Ectodermal cell (in vitro differentiated cells): Measurements from ENCODE around the gene TIAL1.

ENCODE experiments used
- H3K27ac ChIP-seq: 2 replicates; pipeline ENCODE4 v1.7.0; 2013; ENCODE audit warnings: mild to moderate bottlenecking, low read depth, low read length; ENCODE audit not compliant: insufficient read depth, poor library complexity, severe bottlenecking
- H3K27me3 ChIP-seq: 2 replicates; pipeline ENCODE4 v1.7.0; 2013; ENCODE audit warnings: mild to moderate bottlenecking, low read length; ENCODE audit not compliant: insufficient read depth, control insufficient read depth, poor library complexity, severe bottlenecking
- H3K36me3 ChIP-seq: one replicate; pipeline ENCODE4 v1.7.0; 2013; ENCODE audit warnings: low read length; ENCODE audit not compliant: control insufficient read depth, insufficient read depth
- H3K4me1 ChIP-seq: one replicate; pipeline ENCODE4 v1.7.0; 2013; ENCODE audit warnings: low read length; ENCODE audit not compliant: control insufficient read depth, insufficient read depth
- H3K4me3 ChIP-seq: 2 replicates; pipeline ENCODE4 v1.7.0; 2013; ENCODE audit warnings: low read depth, low read length, control low read depth; ENCODE audit not compliant: insufficient read depth
- H3K9me3 ChIP-seq: 2 replicates; pipeline ENCODE4 v1.7.0; 2013; ENCODE audit warnings: mild to moderate bottlenecking, low read length, moderate library complexity; ENCODE audit not compliant: control insufficient read depth
- WGBS, 2 experiments: methylation state at CpG; one replicate each; pipeline ENCODE4 v1.1.7; 2013; ENCODE audit warnings: missing lambda C conversion rate in 2 of 2; 5-methylcytosine and 5-hydroxymethylcytosine counted together

TIAL1 gene

DNA sequence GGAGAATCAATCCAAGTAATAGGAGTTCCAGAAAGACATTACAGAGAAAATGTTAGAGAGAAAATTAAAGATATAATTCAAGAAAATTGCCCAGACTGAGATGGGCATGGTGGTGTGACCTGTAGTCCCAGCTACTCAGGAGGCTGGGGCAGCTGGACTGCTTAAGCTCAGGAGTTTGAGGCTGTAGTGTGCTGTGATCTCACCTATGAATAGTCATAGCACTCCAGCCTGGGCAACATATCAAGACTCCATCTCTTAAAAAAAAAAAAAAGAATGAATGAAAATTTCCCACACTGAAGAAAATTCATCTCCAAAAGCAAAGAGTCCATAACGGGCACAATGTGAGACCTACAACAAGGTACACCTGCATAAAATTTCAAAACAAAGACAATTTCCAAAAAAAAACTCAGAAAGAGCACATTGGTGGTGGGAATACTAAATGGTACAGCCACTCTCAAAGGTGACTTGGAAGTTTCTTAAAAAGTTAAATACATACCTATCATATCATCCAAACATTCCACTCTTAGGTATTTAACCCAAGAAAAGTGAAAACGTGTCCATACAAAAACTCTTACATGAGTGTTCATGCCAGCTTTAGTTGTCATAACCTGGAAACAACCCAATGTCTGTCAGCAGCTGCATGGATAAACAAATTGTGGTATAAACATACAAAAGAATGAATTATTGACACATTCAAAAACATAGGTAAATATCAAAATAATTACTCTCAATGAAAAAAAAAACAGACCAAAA, 47.3 kb downstream of the TIAL1 start:
- H3K27me3 ChIP-seq = peaks cover 1% of the 10 kb centered on the region
- H3K4me3 ChIP-seq = no peak overlapping the region
- no peaks in the 10 kb centered on the region for H3K36me3 ChIP-seq
- no peak overlapping the region for H3K27ac ChIP-seq
- H3K4me1 ChIP-seq = peaks cover 1% of the 10 kb centered on the region
- 83 to 92% methylated on average over 1 to 2 of the region's 2 CpGs for WGBS, 2 experiments
- H3K9me3 ChIP-seq = no peaks in the 10 kb centered on the region

DNA sequence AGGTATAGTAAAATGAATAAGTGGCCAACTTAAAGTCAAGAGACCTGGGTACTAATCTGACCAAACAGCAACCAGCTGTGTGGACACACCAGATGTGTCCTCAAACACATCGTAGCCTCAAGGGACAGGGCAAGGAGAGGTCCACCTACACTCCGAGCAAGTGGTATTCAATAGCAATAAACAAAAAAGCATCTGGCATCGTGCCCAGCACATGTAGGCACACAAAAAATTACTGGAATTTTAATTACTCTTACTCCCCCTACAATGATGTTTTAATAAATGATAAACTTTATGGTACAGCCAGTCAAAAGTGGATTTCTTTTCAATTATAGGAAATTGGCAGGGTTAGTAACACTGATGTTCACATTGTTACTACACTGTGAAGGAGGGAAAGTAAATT, 50.8 kb downstream of the TIAL1 start:
- no peaks in the 10 kb centered on the region for H3K36me3 ChIP-seq
- H3K4me1 ChIP-seq = peaks cover 12% of the 10 kb centered on the region
- no peaks in the 10 kb centered on the region for H3K9me3 ChIP-seq
- 96 to 97% methylated on average over 3 of the region's 3 CpGs for WGBS, 2 experiments
- H3K27ac ChIP-seq = no peak overlapping the region
- peaks cover 35% of the 10 kb centered on the region for H3K27me3 ChIP-seq
- no peak overlapping the region for H3K4me3 ChIP-seq

DNA sequence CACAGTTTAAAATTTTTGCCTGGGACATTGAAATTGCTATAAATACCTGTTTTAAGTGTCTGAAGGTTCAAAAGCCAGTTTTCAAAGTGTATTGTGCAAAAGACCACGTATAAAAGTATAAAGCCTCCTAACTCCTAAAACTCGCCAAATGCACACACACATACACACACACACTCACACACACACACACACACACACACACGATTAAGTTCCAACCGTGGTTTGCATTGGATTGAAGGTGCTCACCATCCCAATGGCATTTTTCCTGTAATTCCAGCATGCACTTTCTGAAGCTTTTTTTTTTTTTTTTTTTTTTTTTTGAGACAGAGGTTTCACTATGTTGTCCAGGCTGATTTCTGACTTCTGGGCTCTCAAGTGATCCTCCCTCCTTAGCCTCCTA, 51.5 kb downstream of the TIAL1 start:
- H3K9me3 ChIP-seq = no peaks in the 10 kb centered on the region
- H3K27ac ChIP-seq = no peak overlapping the region
- no peaks in the 10 kb centered on the region for H3K36me3 ChIP-seq
- peaks cover 42% of the 10 kb centered on the region for H3K27me3 ChIP-seq
- H3K4me1 ChIP-seq = peaks cover 12% of the 10 kb centered on the region
- H3K4me3 ChIP-seq = no peak overlapping the region
- 60 to 68% methylated on average over 4 of the region's 4 CpGs for WGBS, 2 experiments

DNA sequence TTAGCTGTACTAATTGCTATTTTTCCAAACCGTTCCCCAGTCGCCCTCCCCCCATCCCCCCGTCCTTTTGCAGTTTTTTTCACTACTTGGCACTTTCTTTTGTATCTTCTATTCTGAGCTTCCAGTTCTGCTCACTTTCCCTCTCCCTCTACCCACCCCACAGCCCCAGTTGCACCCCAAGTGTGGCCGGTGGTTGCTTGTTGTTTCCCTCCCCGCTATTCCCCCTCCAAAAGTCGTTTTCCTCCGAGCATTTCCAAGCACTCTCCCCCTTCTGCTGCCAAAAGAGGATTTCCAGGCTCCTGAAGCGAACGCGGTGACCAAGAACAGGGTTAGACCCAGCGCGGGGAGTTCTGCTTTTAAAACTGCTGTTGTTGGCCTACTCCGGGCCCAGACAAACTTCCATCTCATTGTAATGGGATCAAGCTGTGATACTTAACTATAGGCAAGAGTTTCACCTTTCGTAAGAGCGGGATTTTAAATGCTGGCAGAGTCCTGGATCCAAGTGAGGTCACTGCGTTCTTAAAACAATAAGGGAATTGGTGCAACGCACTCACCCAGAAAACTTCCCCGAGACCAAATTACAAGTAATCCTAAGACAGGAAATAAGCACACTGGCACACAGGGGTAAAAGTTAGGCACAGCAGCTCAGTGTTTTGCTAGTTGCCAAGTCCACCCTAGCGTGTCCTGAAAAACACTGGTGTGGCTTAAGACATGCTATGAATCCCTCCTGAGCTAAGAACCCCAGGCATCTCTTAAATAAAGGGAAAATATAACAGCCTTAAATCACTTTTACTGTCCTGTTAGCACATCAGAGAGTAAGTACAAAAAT, 52.7 kb downstream of the TIAL1 start:
- peaks cover 55% of the 10 kb centered on the region for H3K27me3 ChIP-seq

DNA sequence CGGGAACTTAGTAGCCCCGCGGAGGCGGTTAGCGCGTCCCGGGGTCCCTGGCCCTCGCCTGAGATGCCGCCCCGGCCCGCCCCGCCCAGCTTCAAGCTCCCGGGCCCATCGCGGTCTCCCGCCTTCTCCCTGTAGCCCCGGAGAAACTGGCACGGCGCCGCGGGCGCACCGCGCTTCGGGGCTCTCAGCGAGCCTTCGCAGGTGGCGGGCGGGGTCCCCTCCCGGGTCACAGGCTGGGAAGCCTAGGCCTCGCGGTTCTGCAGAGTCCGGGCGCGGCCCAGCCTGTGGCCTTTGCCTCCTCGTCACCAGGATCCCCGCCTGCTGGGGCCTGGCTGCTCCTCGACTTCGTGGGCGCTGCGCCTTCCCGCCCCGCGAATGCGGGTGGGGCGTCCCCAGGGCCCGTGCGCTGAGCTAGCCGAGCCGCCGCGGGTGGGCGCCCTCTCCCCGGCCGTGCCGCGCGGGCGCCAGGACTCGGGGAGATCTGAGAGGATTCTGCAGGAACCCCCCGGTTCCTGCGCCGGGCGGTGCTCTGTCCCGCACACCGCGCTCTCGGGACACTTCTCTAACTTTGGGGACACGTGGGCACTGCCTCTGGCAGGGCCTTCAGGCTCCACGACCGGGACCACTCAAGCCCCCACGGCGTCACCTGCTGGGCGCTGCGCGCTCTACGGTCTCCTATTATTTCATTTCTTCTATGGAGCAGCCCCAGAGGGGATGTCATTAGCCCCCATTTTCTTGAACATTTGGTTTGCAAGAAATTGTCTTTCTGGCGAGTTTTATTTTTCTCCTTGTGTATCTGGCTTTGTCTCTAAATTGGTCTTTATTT, 53.6 kb downstream of the TIAL1 start:
- peak overlapping the region; percentile 45 for H3K4me3 ChIP-seq
- no peaks in the 10 kb centered on the region for H3K9me3 ChIP-seq
- 1% methylated on average over 78 of the region's 78 CpGs for WGBS, 2 experiments
- H3K27me3 ChIP-seq = peaks cover 60% of the 10 kb centered on the region
- peaks cover 20% of the 10 kb centered on the region for H3K4me1 ChIP-seq
- no peaks in the 10 kb centered on the region for H3K36me3 ChIP-seq
- no peak overlapping the region for H3K27ac ChIP-seq

More for the DNA sequence above, 52.7 kb downstream of the TIAL1 start:
- WGBS, 2 experiments = 6% methylated on average over 19 of the region's 19 CpGs
- no peaks in the 10 kb centered on the region for H3K9me3 ChIP-seq
- H3K27ac ChIP-seq = no peak overlapping the region
- H3K4me1 ChIP-seq = peaks cover 12% of the 10 kb centered on the region
- H3K36me3 ChIP-seq = no peaks in the 10 kb centered on the region
- H3K4me3 ChIP-seq = peak overlapping the region; percentile 45

DNA sequence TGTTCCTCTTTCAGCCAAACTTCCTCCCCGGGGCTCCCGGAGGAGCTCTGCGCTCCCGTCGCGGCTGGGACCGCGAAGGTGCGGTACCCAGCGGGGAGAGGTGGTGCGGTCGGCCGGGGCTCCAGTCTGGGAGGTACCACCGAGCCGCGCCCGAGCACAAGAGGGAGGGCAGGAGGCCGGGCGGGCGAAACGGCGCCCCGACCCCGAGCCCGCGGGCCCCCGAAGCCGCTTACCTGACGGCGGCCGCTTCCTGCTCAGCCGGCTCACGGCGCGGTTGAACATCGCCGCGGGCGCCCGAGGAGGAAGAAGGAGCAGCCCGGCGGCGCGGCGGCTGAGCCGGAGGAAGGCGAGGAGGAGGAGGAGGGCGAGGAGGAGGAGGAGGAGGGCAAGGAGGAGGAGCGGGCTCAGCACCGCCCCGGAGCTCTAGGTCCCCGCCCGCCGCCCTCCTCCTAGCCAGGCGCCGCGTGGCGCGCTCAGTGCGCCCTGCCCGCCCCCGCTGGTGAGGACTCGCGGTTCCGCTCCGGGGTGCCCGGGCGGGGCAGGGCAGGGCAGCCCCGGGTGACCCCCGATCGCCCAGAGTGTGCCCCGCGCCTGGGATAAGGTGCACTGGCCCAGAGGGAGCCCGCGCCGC, 54.3 kb downstream of the TIAL1 start, which contains the start of gene RGS10:
TSS of gene RGS10 (minus strand) at position 363 of the 631 bp plus-strand sequence. CDS start at position 282, 81 bp downstream.
- no peak within 1 kb of the TSS for H3K27ac ChIP-seq
- WGBS, 2 experiments = 0 to 1% methylated on average over 76 of the region's 76 CpGs
- H3K9me3 ChIP-seq = no peaks in the 10 kb centered on the region
- peak within 1 kb of the TSS; percentile 45 for H3K4me3 ChIP-seq
- H3K4me1 ChIP-seq = peaks cover 23% of the 10 kb centered on the region
- H3K27me3 ChIP-seq = peaks cover 60% of the 10 kb centered on the region
- no peaks in the 10 kb centered on the region for H3K36me3 ChIP-seq

DNA sequence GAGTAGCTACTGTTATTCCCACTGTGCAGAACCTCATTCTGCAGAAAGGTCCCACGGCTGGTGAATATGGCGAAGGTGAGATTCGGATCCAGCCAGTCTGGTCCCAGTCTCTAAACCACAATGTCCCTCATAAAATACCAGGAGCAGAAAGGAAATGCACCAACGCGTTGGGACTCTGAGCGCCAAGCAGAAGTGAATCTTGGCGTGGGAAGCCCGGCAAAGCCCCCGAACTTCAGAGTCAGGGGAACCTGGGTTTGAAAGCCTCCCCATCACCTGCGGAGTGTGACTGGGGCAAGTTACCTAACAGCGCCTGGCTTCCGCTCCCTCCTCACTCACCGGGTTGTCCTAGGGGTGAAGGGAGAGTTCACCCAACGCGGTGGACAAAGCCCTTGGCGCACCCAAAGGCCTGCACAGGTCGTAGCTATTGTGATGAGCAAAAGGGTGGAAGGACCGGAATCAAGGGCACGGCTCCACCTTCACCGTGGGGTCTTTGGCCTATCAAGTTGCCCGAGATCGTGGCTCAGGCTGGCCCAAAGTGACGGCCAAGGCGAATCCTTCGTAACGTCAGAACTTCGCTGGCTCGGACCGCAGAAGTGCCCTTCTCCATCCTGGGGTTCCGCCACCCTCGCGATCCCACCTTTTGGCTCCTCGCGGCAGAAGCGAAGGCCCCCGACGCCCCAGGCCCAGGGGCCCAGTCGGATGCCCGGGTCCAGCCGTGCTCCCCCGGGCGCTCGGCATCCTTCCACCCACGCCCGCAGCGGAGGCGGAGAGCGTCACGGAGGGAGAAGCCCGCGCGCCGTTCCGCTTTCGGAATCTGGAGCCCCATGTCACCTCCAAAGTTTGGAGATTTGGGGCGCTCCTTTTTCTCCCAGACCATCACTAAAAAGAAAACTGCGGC, 55.1 kb downstream of the TIAL1 start:
- Histone ChIP-seq H3K4me1 (peaks cover 24% of the 10 kb centered on the region), H3K27me3 (peaks cover 60% of the 10 kb centered on the region), H3K4me3 (peak overlapping the region; percentile 45), H3K9me3 (no peaks in the 10 kb centered on the region), H3K27ac (no peak overlapping the region), H3K36me3 (no peaks in the 10 kb centered on the region)
- WGBS, 2 experiments = 12 to 14% methylated on average over 57 of the region's 57 CpGs

DNA sequence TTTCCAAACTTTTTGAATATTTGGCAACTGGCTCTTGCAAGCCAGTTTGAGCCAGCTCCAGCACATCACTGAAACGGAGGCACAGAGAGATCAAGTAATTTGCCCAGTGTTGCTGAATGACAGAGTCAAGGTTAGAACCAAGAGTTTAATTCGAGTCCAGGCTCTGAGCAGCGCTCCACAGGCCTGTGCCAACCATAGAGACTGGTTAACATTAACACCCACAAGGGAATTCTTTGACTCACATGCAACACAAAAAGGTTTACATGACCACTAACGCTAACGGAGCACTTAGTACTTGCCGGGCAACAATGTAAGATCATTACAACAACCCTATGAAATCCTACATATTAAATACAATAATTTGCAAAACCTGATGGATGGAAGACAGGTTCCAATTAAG, 55.7 kb downstream of the TIAL1 start:
- H3K27me3 ChIP-seq = peaks cover 60% of the 10 kb centered on the region
- no peak overlapping the region for H3K4me3 ChIP-seq
- no peak overlapping the region for H3K27ac ChIP-seq
- H3K36me3 ChIP-seq = no peaks in the 10 kb centered on the region
- 74 to 80% methylated on average over 6 of the region's 6 CpGs for WGBS, 2 experiments
- H3K4me1 ChIP-seq = peaks cover 28% of the 10 kb centered on the region
- no peaks in the 10 kb centered on the region for H3K9me3 ChIP-seq

DNA sequence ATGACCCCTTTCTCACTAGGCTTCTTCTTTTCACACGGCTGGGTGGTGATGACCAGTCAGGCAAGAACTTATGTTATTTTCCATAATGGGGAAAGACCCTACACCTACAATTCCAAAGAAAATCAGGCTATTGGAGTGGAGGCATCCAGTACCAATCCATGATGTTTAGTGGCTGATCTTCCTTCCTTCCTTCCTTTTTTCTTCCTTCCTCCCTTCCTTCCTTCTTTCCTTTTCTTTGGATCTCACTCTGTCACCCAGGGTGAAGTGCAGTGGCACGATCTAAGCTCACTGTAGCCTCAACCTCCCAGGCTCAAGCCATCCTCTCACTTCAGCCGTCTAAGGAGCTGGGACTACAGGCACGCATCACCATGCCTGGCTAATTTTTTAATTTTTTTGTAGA, 56.7 kb downstream of the TIAL1 start:
- Histone ChIP-seq H3K4me1 (peaks cover 28% of the 10 kb centered on the region), H3K36me3 (no peaks in the 10 kb centered on the region), H3K27ac (no peak overlapping the region), H3K9me3 (no peaks in the 10 kb centered on the region), H3K27me3 (peaks cover 60% of the 10 kb centered on the region), H3K4me3 (no peak overlapping the region)
- WGBS, 2 experiments = 93 to 94% methylated on average over 4 of the region's 4 CpGs
